A673 (cell line): ENCODE results near the gene COLEC12.

Source experiments
- CTCF ChIP-seq: fragments of 300-800, 200-600 bp; sonication (generic); conservative IDR thresholded peaks from 2 replicates; pipeline ENCODE4 v1.5.1; 2017; ENCODE audit warnings: low read depth, mild to moderate bottlenecking, antibody characterized with exemption, low read length, moderate library complexity, mixed read lengths
- EZH2 ChIP-seq: fragments of 200-600 bp; sonication (generic); IDR thresholded peaks from 2 replicates; pipeline ENCODE4 v1.6.1; 2017; ENCODE audit warnings: borderline replicate concordance, low read depth, mild to moderate bottlenecking, mixed read lengths, antibody characterized with exemption, low read length; ENCODE audit not compliant: poor library complexity, severe bottlenecking

DNA sequence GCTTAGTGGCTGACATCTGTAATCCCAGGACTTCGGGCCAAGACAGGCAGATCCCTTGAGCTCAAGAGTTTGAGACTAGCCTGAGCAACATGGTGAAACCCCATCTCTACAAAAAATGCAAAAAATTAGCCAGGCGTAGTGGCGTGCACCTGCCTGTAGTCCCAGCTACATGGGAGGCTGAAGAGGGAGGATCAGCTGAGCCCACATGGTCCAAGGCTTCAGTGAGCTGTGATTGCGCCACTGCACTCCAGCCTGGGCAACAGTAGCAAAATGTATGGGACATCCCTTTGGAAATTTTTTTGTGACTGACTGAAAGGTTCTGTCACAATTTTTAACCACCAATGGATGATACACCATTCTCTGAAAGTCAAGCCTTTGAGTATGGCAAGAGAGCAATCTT is 6.3 kb upstream of the COLEC12 start:
- TF ChIP-seq CTCF (no peak), EZH2 (no peak)
